HTR-8/SVneo (cell line): ENCODE measurements around the gene MYOCD.

ENCODE experiments used
- DNase-seq: peaks from one replicate; pipeline ENCODE4 v3.0.0; 2011; ENCODE audit warnings: low spot score, mixed read lengths; ENCODE audit not compliant: insufficient read length
- FAIRE-seq: peaks from 2 replicates; lab custom pipeline; 2011; peaks lifted over from hg19 to GRCh38; lab: Jason Lieb, UNC

MYOCD gene

DNA sequence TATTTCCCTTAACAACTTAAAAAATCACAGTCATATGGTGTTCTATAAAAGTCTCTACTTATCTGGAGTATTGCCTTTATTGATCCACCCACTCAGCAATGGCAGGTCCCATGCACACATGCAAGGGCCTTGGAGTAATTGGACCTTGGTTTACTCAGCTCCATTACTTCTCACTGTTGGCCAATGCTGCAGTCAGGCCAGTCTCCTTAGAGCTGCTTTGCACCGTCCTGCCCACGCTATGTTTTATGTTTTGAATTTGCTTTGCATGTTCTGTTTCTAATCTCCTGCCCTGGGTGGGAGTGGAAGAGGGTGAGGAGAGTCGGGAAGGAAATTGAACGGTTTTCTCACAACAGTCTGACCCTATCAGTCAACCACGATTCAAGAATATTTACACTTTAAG is 147.2 kb downstream of the MYOCD start:
- no peak for FAIRE-seq

DNA sequence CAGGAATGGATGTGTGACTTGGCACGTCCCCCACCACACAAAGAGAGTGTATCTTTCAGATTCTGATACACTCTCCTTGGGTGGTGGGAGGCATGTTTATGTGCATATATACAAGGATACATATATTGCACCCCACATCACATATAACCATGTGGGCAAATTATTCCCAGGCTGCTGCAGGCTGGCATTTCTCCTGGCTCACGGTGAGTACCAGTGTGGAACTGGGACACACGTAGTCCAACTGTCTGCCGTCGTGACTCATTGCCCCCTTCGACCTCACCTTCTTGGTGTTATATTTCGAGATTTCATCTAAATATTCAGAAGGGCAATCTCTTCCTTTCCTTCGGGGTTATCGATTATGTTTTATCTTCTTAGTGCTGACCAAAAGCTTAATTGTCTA is 148.0 kb downstream of the MYOCD start:
- no peak for FAIRE-seq
- no peak for DNase-seq

More for the DNA sequence above, 147.2 kb downstream of the MYOCD start:
- DNase-seq: no peak

DNA sequence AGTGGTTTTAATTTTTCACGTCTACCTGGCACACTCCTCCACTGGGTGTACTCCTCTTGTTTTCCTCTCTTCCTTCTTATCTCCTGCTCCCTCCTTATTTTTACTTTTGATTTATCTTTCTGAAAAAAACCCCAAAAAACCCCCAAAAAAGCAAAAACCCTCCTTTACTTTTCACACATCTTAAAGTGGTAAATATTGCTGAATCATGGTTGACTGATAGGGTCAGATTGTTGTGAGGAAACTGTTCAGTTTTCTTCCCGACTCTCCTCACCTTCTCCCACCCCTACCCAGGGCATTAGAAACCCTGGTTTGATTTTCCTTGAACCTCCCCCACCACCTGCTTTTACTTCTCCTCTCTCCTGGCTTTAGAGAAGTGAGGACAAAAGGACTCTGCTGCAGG is 149.0 kb downstream of the MYOCD start:
- FAIRE-seq (no peak), DNase-seq (no peak)

DNA sequence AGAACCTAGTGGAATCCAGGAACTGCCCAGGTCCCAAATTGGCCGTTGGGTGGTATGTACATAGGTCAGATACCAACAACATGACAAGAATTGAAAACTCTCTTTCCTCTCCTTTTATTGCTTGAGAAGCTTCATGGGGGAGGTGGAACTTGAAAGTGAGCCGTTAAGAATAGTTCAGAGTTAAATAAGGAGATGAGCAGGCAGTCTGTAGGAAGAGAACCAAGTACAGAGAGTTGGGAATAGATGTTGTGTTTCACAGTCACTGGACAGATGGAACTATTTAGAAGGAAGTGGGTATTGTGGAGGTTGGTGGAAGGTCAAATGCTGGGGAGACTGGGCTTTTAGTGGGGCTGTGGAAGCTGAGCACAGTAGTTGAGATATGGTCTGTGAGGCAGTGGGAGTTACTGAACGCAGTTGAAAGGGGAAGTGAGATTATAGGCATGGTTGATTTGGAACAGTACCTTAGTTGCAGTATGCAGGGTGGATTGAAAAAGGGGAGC is 150.0 kb downstream of the MYOCD start:
- FAIRE-seq (no peak), DNase-seq (no peak)
